Esophagus squamous epithelium (tissue), 4 donors: ENCODE results near the gene CCDC92.

Experiments
- POLR2A ChIP-seq, 4 donors: fragments of 450-650 bp; IDR thresholded peaks; one replicate each; pipeline ENCODE4 v1.6.1; 2017; ENCODE audit warnings: antibody characterized with exemption in 4 of 4, mild to moderate bottlenecking in 4 of 4, moderate library complexity in 3 of 4
- TF ChIP-seq, protein P1 (sequence below), 6 experiments: fragments of 450-650 bp in 4 of 6; fragments of 200-600 bp in 2 of 6; sonication (generic) in 2 of 6; IDR thresholded peaks; one replicate each; pipeline ENCODE4 v1.5.1; 2016 to 2019; ENCODE audit warnings: antibody characterized with exemption in 6 of 6, mild to moderate bottlenecking in 4 of 6, moderate library complexity in 4 of 6

DNA sequence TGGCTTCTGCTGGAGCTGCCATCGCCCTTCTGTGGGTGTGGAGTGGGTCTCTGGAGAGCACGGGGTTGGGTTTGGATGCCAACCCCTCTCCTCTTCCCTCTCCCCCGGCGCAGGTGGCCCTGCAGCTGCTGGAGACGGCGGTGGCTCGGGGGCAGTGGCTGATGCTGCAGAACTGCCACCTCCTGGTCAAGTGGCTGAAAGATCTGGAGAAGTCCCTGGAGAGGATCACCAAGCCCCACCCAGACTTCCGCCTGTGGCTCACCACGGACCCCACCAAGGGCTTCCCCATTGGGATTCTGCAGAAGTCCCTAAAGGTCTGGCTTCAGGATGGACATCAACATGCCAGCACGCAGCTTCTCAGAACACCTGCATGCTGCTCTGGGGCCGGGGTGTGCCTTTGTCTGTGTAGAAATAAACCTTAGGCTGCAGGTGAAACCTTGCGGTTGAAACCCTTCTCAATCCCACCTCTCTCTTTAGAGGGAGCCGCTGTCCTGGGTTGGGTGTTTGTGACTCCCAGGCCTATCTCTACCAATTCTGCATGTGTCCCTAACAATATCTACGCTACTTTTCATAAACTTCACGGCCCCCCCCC is 44.3 kb downstream of the CCDC92 start:
- TF ChIP-seq, protein P1, sequence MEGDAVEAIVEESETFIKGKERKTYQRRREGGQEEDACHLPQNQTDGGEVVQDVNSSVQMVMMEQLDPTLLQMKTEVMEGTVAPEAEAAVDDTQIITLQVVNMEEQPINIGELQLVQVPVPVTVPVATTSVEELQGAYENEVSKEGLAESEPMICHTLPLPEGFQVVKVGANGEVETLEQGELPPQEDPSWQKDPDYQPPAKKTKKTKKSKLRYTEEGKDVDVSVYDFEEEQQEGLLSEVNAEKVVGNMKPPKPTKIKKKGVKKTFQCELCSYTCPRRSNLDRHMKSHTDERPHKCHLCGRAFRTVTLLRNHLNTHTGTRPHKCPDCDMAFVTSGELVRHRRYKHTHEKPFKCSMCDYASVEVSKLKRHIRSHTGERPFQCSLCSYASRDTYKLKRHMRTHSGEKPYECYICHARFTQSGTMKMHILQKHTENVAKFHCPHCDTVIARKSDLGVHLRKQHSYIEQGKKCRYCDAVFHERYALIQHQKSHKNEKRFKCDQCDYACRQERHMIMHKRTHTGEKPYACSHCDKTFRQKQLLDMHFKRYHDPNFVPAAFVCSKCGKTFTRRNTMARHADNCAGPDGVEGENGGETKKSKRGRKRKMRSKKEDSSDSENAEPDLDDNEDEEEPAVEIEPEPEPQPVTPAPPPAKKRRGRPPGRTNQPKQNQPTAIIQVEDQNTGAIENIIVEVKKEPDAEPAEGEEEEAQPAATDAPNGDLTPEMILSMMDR (IDR thresholded peaks at IDR 0.05), result no peak
- TF ChIP-seq POLR2A (IDR thresholded peaks at IDR 0.05), result no peak
